MM.1S (cell line): ENCODE results near the gene REC8.

Experiments
- CTCF ChIP-seq: fragments of 300-600 bp; sonication (generic); IDR thresholded peaks from 2 replicates; pipeline ENCODE4 v1.5.1; 2016; ENCODE audit warnings: antibody characterized with exemption, low read length, mixed read lengths
- EZH2 ChIP-seq: fragments of 300-600 bp; sonication (generic); optimal IDR thresholded peaks from 2 replicates; pipeline ENCODE3; 2017; ENCODE audit warnings: low read depth, mild to moderate bottlenecking, antibody characterized with exemption, low read length, mixed read lengths

GRCh38 chr14:24224618-24225071 lies 52.8 kb downstream of the REC8 start:
- TF ChIP-seq EZH2 = no peak
- no peak for TF ChIP-seq CTCF
